GM21423 (cell line): ENCODE measurements around the gene TRIM54.
A peak's percentile ranks its signal among the peaks of the same experiment; 100 is the strongest.
"Not testable (repeated sequence)": the region's sequence is repeated elsewhere in the genome, so short reads cannot be mapped to it uniquely, and the experiment has no call there.

Source experiments
- ATAC-seq: cut with Tn5 transposase; IDR thresholded peaks from one replicate; pipeline ENCODE4 v1.9.1; 2021; ENCODE audit warnings: mild to moderate bottlenecking, moderate library complexity; ENCODE audit not compliant: unreplicated experiment

Gene TRIM54

GRCh38 chr2:27309651-27310050 lies 27.4 kb downstream of the TRIM54 start:
- ATAC-seq = no peak

- ATAC-seq = no peak
Measured at GRCh38 chr2:27312152-27312551, 29.9 kb downstream of the TRIM54 start.

GRCh38 chr2:27313882-27314645 lies 31.8 kb downstream of the TRIM54 start:
- no peak for ATAC-seq

- no peak for ATAC-seq
Measured at GRCh38 chr2:27314709-27315108, 32.5 kb downstream of the TRIM54 start.

GRCh38 chr2:27315122-27315521 lies 32.9 kb downstream of the TRIM54 start:
- ATAC-seq = no peak

GRCh38 chr2:27316655-27317412 lies 34.6 kb downstream of the TRIM54 start:
- no peak for ATAC-seq

- ATAC-seq = not testable (repeated sequence)
Measured at GRCh38 chr2:27319839-27320238, 37.6 kb downstream of the TRIM54 start.

GRCh38 chr2:27320958-27321543 lies 38.8 kb downstream of the TRIM54 start:
- ATAC-seq = no peak

GRCh38 chr2:27322301-27322765 lies 40.1 kb downstream of the TRIM54 start:
- no peak for ATAC-seq

GRCh38 chr2:27322766-27323595 lies 40.8 kb downstream of the TRIM54 start, which contains the start of gene MPV17:
Gene MPV17 (minus strand): TSS chr2:27323097. CDS start chr2:27322517, 580 bp downstream.
- peak; percentile 84 for ATAC-seq

- no peak for ATAC-seq
Measured at GRCh38 chr2:27323596-27324285, 41.5 kb downstream of the TRIM54 start.

GRCh38 chr2:27324720-27325119 lies 42.5 kb downstream of the TRIM54 start:
- no peak for ATAC-seq

- ATAC-seq = no peak
Measured at GRCh38 chr2:27335311-27335710, 53.1 kb downstream of the TRIM54 start.

GRCh38 chr2:27336173-27336572 lies 53.9 kb downstream of the TRIM54 start:
- ATAC-seq = no peak

GRCh38 chr2:27347641-27348040 lies 65.4 kb downstream of the TRIM54 start:
- no peak for ATAC-seq

- no peak for ATAC-seq
Measured at GRCh38 chr2:27350106-27350693, 68.0 kb downstream of the TRIM54 start.

GRCh38 chr2:27351802-27352598 lies 69.8 kb downstream of the TRIM54 start:
- no peak for ATAC-seq

GRCh38 chr2:27353386-27353761 lies 71.1 kb downstream of the TRIM54 start:
- not testable (repeated sequence) for ATAC-seq
